IMR-90 (cell line): Measurements from ENCODE around the gene NTF3. TPM values are rescaled to one million over a fixed set of nuclear protein-coding genes. Genes with fewer than 3 reads are reported as not detected.

ENCODE experiments used
- ATAC-seq: fragments of 200-7000 bp; cut with Tn5 transposase; 2 replicates; pipeline ENCODE4 v1.9.1; 2020; ENCODE audit warnings: low read depth, mild to moderate bottlenecking, moderate library complexity
- BruUV-seq: library from RNA; stranded (reverse); fragments of 400-500 nt; replicated peaks from 2 replicates; lab custom pipeline; 2021; lab: Mats Ljungman, UMichigan
- CTCF ChIA-PET: fragments of 300-600 bp; formaldehyde crosslinking; extraction: SDS; loops from one replicate; lab custom pipeline; 2021; ENCODE audit warnings: antibody characterized with exemption; lab: Yijun Ruan, JAX
- POLR2A ChIA-PET: fragments of 300-600 bp; sonication (Branson Sonifier 250); formaldehyde crosslinking; loops from one replicate; lab custom pipeline; 2022; ENCODE audit warnings: antibody characterized with exemption; ENCODE audit not compliant: unreplicated experiment; lab: Charles Lee
- DNase-seq: peaks from one replicate; pipeline ENCODE4 v3.0.0; 2013
- H2AFZ ChIP-seq: replicated peaks from 2 replicates; pipeline ENCODE3; 2013; ENCODE audit warnings: low read length, mild to moderate bottlenecking; ENCODE audit not compliant: poor library complexity
- H2AK5ac ChIP-seq: 2 replicates; pipeline ENCODE4 v1.6.1; 2013; ENCODE audit warnings: low read depth, low read length, inconsistent platforms
- H2AK9ac ChIP-seq: replicated peaks from 2 replicates; pipeline ENCODE3; 2013; ENCODE audit warnings: mild to moderate bottlenecking, low read depth, low read length, moderate library complexity; ENCODE audit not compliant: poor library complexity
- H2BK120ac ChIP-seq: 2 replicates; pipeline ENCODE4 v1.6.1; 2013; ENCODE audit warnings: low read depth, low read length, inconsistent platforms
- H2BK15ac ChIP-seq: 3 replicates; pipeline ENCODE4 v1.6.1; 2013; ENCODE audit warnings: low read depth, low read length, inconsistent platforms
- H2BK20ac ChIP-seq: 2 replicates; pipeline ENCODE4 v1.6.1; 2013; ENCODE audit warnings: low read depth, mild to moderate bottlenecking, inconsistent platforms, low read length, moderate library complexity
- H2BK5ac ChIP-seq: 2 replicates; pipeline ENCODE4 v1.6.1; 2013; ENCODE audit warnings: mild to moderate bottlenecking, low read depth, low read length, inconsistent platforms; ENCODE audit not compliant: poor library complexity, severe bottlenecking
- H3K14ac ChIP-seq: replicated peaks from 2 replicates; pipeline ENCODE4 v1.6.1; 2013; ENCODE audit warnings: low read depth, low read length, inconsistent platforms
- H3K18ac ChIP-seq: 2 replicates; pipeline ENCODE4 v1.6.1; 2013; ENCODE audit warnings: low read depth, low read length, control low read depth
- H3K23ac ChIP-seq: 2 replicates; pipeline ENCODE4 v1.6.1; 2013; ENCODE audit warnings: low read depth, low read length, inconsistent platforms
- H3K27ac ChIP-seq: 2 replicates; pipeline ENCODE4 v1.5.1; 2013; ENCODE audit warnings: mild to moderate bottlenecking, control low read depth, low read length; ENCODE audit not compliant: insufficient read depth
- H3K27me3 ChIP-seq: 2 replicates; pipeline ENCODE4 v1.6.1; 2013; ENCODE audit warnings: low read length; ENCODE audit not compliant: control insufficient read depth, insufficient read depth
- H3K36me3 ChIP-seq: 2 replicates; pipeline ENCODE4 v1.6.1; 2013; ENCODE audit warnings: low read length, mixed read lengths; ENCODE audit not compliant: control insufficient read depth, insufficient read depth
- H3K4ac ChIP-seq: 2 replicates; pipeline ENCODE4 v1.6.1; 2013; ENCODE audit warnings: low read depth, low read length, inconsistent platforms
- H3K4me1 ChIP-seq: 2 replicates; pipeline ENCODE4 v1.6.1; 2013; ENCODE audit warnings: low read length, mixed read lengths; ENCODE audit not compliant: control insufficient read depth, insufficient read depth
- H3K4me2 ChIP-seq: 2 replicates; pipeline ENCODE4 v1.6.1; 2013; ENCODE audit warnings: low read depth, mild to moderate bottlenecking, control low read depth, low read length, moderate library complexity
- H3K4me3 ChIP-seq: 2 replicates; pipeline ENCODE4 v1.5.1; 2013; ENCODE audit warnings: low read depth, mild to moderate bottlenecking, control low read depth, low read length, moderate library complexity; ENCODE audit not compliant: insufficient read depth
- H3K56ac ChIP-seq: 2 replicates; pipeline ENCODE4 v1.6.1; 2013; ENCODE audit warnings: low read length, inconsistent platforms; ENCODE audit not compliant: insufficient read depth; ENCODE audit errors: extremely low read depth
- H3K79me1 ChIP-seq, 2 experiments: 2 replicates each; pipeline ENCODE4 v1.6.1; 2013; ENCODE audit warnings: low read length in 2 of 2, inconsistent platforms in 1 of 2, low read depth in 1 of 2
- H3K9ac ChIP-seq: 2 replicates; pipeline ENCODE4 v1.6.1; 2013; ENCODE audit warnings: low read depth, low read length, control low read depth
- H3K9me1 ChIP-seq: 2 replicates; pipeline ENCODE4 v1.6.1; 2013; ENCODE audit warnings: low read length, inconsistent platforms; ENCODE audit not compliant: insufficient read depth
- H3K9me3 ChIP-seq: 2 replicates; pipeline ENCODE4 v1.6.1; 2013; ENCODE audit warnings: low read length; ENCODE audit not compliant: control insufficient read depth, insufficient read depth
- H4K20me1 ChIP-seq: 2 replicates; pipeline ENCODE4 v1.6.1; 2013; ENCODE audit warnings: low read length, inconsistent platforms; ENCODE audit not compliant: insufficient read depth
- H4K5ac ChIP-seq: 2 replicates; pipeline ENCODE4 v1.6.1; 2013; ENCODE audit warnings: mild to moderate bottlenecking, low read depth, low read length, control low read depth
- H4K8ac ChIP-seq, 2 experiments: 2 replicates each; pipeline ENCODE4 v1.6.1; 2013; ENCODE audit warnings: low read depth in 2 of 2, low read length in 2 of 2, control low read depth in 1 of 2, inconsistent platforms in 1 of 2
- H4K91ac ChIP-seq: 2 replicates; pipeline ENCODE4 v1.6.1; 2013; ENCODE audit warnings: low read depth, low read length, inconsistent platforms; ENCODE audit not compliant: insufficient read depth
- CTCF ChIP-seq: conservative IDR thresholded peaks from 2 replicates; pipeline ENCODE4 v1.5.1; 2012; ENCODE audit warnings: mild to moderate bottlenecking, low read depth, low read length, improper control_type of control experiment
- ELK1 ChIP-seq: fragments of 150-350 bp; IDR thresholded peaks from 2 replicates; pipeline ENCODE4 v1.6.1; 2016; ENCODE audit warnings: low read depth, mild to moderate bottlenecking, low read length, moderate library complexity, borderline replicate concordance
- FOS ChIP-seq: fragments of 150-350 bp; IDR thresholded peaks from 2 replicates; pipeline ENCODE4 v1.6.1; 2016; ENCODE audit warnings: low read depth, low read length
- NFE2L2 ChIP-seq: fragments of 150-350 bp; IDR thresholded peaks from 2 replicates; pipeline ENCODE4 v1.6.1; 2016; ENCODE audit warnings: low read depth, mild to moderate bottlenecking, low read length
- RCOR1 ChIP-seq: IDR thresholded peaks from 2 replicates; pipeline ENCODE4 v1.6.1; 2012; ENCODE audit warnings: mild to moderate bottlenecking, low read length, improper control_type of control experiment; ENCODE audit not compliant: insufficient replicate concordance
- RFX5 ChIP-seq: IDR thresholded peaks from 2 replicates; pipeline ENCODE4 v1.8.0; 2012; ENCODE audit warnings: low read depth, mild to moderate bottlenecking, low read length, moderate library complexity
- USF2 ChIP-seq: fragments of 150-350 bp; IDR thresholded peaks from 2 replicates; pipeline ENCODE4 v1.6.1; 2017; ENCODE audit warnings: mild to moderate bottlenecking, antibody characterized with exemption, low read length, low read depth
- WGBS, 2 experiments: methylation state at CpG; one replicate each; pipeline versions ENCODE4 v1.1.5 to v1.1.7; 2013; ENCODE audit warnings: missing lambda C conversion rate in 2 of 2; ENCODE audit not compliant: insufficient read length in 1 of 2; ENCODE audit errors: extremely low coverage in 2 of 2; 5-methylcytosine and 5-hydroxymethylcytosine counted together
- dilution Hi-C: fragments of 300-500 bp; cut with HindIII; formaldehyde crosslinking; loops from one replicate; pipeline ENCODE4 v1.14.3; 2018; ENCODE audit warnings: low sequenced_read_pairs; ENCODE audit not compliant: unreplicated experiment
- in situ Hi-C: fragments of 300-500 bp; cut with MboI; formaldehyde crosslinking; loops from 3 replicates; pipeline ENCODE4 v1.14.3; 2019; ENCODE audit warnings: low sequenced_read_pairs, inconsistent platforms, mixed read lengths
- intact Hi-C: fragments of 100-400 bp; cut with micrococcal nuclease; formaldehyde crosslinking; loops from 2 replicates; pipeline ENCODE4 v1.10.0; 2022
- polyA plus RNA-seq, 3 experiments: library from polyadenylated mRNA; depleted of rRNA; stranded (reverse); fragments of >200 nt; gene quantifications; 2 replicates each; pipeline ENCODE4 v1.2.3, GENCODE V29; 2012; ENCODE audit warnings: low replicate concordance in 1 of 3
- total RNA-seq: library from RNA; depleted of rRNA; stranded (reverse); fragments of >200 nt; gene quantifications from 2 replicates; pipeline ENCODE4 v1.2.3, GENCODE V29; 2012

NTF3 gene
- total and polyA plus RNA-seq, 2 of the 4 experiments (the other 2 are of a cell fraction), result 12.2 to 32.4 TPM

- Histone ChIP-seq H4K8ac (peak overlapping the region in 1 of 2 experiments; percentile 27; a peak in 1 of 4 replicates), H3K14ac (peak overlapping the region; percentile 44; the same call in 1 of the 2 replicates), H2AFZ (no peak overlapping the region), H3K4me2 (no peak overlapping the region), H2AK9ac (no peak overlapping the region), H3K9me3 (no peaks in the 10 kb centered on the region), H2BK120ac (no peak overlapping the region), H2AK5ac (no peak overlapping the region; the same call in 1 of the 2 replicates), H4K91ac (0 out of 2 replicates have a peak overlapping the region, but pooled peaks have one; percentile 7), H3K4me3 (no peak overlapping the region), H3K9me1 (peaks cover 30% of the 10 kb centered on the region), H3K4me1 (peaks cover 37% of the 10 kb centered on the region), H2BK15ac (no peak overlapping the region), H3K23ac (peak overlapping the region; percentile 11; the same call in 1 of the 2 replicates), H3K79me1 (peaks cover 34 to 92% of the 10 kb centered on the region in 2 experiments), H2BK5ac (no peak overlapping the region), H3K18ac (0 out of 2 replicates have a peak overlapping the region, but pooled peaks have one; percentile 20), H3K56ac (no peak overlapping the region), H3K9ac (no peak overlapping the region), H3K27me3 (no peaks in the 10 kb centered on the region), H2BK20ac (no peak overlapping the region), H4K20me1 (peaks cover 93% of the 10 kb centered on the region), H3K4ac (peak overlapping the region; percentile 28; the same call in 1 of the 2 replicates), H4K5ac (no peak overlapping the region), H3K36me3 (0 out of 2 replicates have a peak, but pooled peaks cover 2% of the 10 kb centered on the region), H3K27ac (no peak overlapping the region)
- intact Hi-C loops (no loop called here), dilution Hi-C loops (no loop called here), in situ Hi-C loops (loop anchor here (5.0 to 10.0 kb wide), 2 partner anchors 346 to 606 kb away; no protein-coding TSS in a partner anchor)
- POLR2A ChIA-PET, result no interaction called here
- no peak for DNase-seq
- ATAC-seq, result no peak
- BruUV-seq, result no TSS peak
- no CpG with 5 or more reads among the region's 4 CpGs for WGBS, 2 experiments
- CTCF ChIA-PET, result interaction anchor here (0.6 to 1.3 kb wide), 2 partner anchors 11 to 15 kb away, joined by 3 to 4 read pairs; no protein-coding TSS in a partner anchor
- TF ChIP-seq RCOR1, result no peak
- no peak for TF ChIP-seq ELK1
- no peak for TF ChIP-seq USF2
- no peak for TF ChIP-seq FOS
- no peak for TF ChIP-seq CTCF
- TF ChIP-seq RFX5, result no peak
- TF ChIP-seq NFE2L2, result no peak
Observed at GRCh38 chr12:5438671-5439200, 6.8 kb downstream of the NTF3 start.
